SU-DHL-6 (cell line): ENCODE data around the gene MEF2C.

Experiments
- H2AFZ ChIP-seq: fragments of 200-600 bp; sonication (generic); 2 replicates; pipeline ENCODE4 v1.6.1; 2014; ENCODE audit warnings: low read depth, mild to moderate bottlenecking, moderate library complexity, mixed read lengths, antibody characterized with exemption, low read length; ENCODE audit not compliant: severe bottlenecking
- H3F3A ChIP-seq: fragments of 200-600 bp; shearing (Covaris generic); 2 replicates; pipeline ENCODE4 v1.6.0; 2016; ENCODE audit warnings: antibody characterized with exemption, mild to moderate bottlenecking; ENCODE audit not compliant: insufficient read depth
- H3K27ac ChIP-seq: fragments of 200-600 bp; sonication (generic); 2 replicates; pipeline ENCODE4 v1.5.1; 2016; ENCODE audit warnings: low read depth, mild to moderate bottlenecking, low read length, moderate library complexity, mixed read lengths
- H3K27me3 ChIP-seq: fragments of 200-600 bp; sonication (generic), shearing (Covaris generic); 2 replicates; pipeline ENCODE4 v1.6.0; 2014; ENCODE audit warnings: mild to moderate bottlenecking, low read length
- H3K36me3 ChIP-seq: fragments of 200-600 bp; sonication (generic); 2 replicates; pipeline ENCODE4 v1.6.1; 2014; ENCODE audit warnings: mild to moderate bottlenecking, low read length, mixed read lengths
- H3K4me2 ChIP-seq: fragments of 300-600, 200-600 bp; shearing (Covaris generic), sonication (generic); 2 replicates; pipeline ENCODE4 v1.6.0; 2014; ENCODE audit warnings: low read length, low read depth, mild to moderate bottlenecking; ENCODE audit not compliant: poor library complexity, severe bottlenecking
- H3K4me3 ChIP-seq: fragments of 200-600 bp; sonication (generic); 2 replicates; pipeline ENCODE4 v1.5.1; 2014; ENCODE audit warnings: antibody characterized with exemption, low read length, mild to moderate bottlenecking, mixed read lengths; ENCODE audit not compliant: insufficient read depth, poor library complexity, severe bottlenecking
- H3K79me2 ChIP-seq: fragments of 200-600 bp; sonication (generic); 2 replicates; pipeline ENCODE4 v1.6.1; 2014; ENCODE audit warnings: mild to moderate bottlenecking, low read length, moderate library complexity; ENCODE audit not compliant: insufficient read depth
- H3K9ac ChIP-seq: fragments of 200-600 bp; sonication (generic); 2 replicates; pipeline ENCODE4 v1.7.0; 2014; ENCODE audit warnings: mild to moderate bottlenecking, low read length
- H3K9me2 ChIP-seq: fragments of 200-600 bp; sonication (generic); replicated peaks from 2 replicates; pipeline ENCODE4 v1.6.1; 2014; ENCODE audit warnings: low read length; ENCODE audit not compliant: insufficient read depth
- H3K9me3 ChIP-seq: fragments of 200-600 bp; sonication (generic); 2 replicates; pipeline ENCODE4 v1.6.1; 2014; ENCODE audit warnings: low read length, mixed read lengths; ENCODE audit not compliant: insufficient read depth
- H4K20me1 ChIP-seq: fragments of 200-600 bp; sonication (generic); 2 replicates; pipeline ENCODE4 v1.6.1; 2014; ENCODE audit warnings: low read depth, mild to moderate bottlenecking, antibody characterized with exemption, low read length, moderate library complexity, mixed read lengths
- EZH2phosphoT487 ChIP-seq: fragments of 200-600 bp; sonication (generic), shearing (Covaris generic); conservative IDR thresholded peaks from 2 replicates; pipeline ENCODE4 v1.6.1; 2018; ENCODE audit warnings: mild to moderate bottlenecking, antibody characterized with exemption, low read length, moderate library complexity, mixed read lengths
- TF ChIP-seq, protein P1 (sequence below): fragments of 200-600 bp; sonication (generic); IDR thresholded peaks from one replicate; pipeline ENCODE4 v1.5.1; 2017; ENCODE audit warnings: antibody characterized with exemption, mild to moderate bottlenecking, low read length, moderate library complexity; ENCODE audit not compliant: insufficient read depth, poor library complexity, severe bottlenecking

Gene MEF2C

DNA sequence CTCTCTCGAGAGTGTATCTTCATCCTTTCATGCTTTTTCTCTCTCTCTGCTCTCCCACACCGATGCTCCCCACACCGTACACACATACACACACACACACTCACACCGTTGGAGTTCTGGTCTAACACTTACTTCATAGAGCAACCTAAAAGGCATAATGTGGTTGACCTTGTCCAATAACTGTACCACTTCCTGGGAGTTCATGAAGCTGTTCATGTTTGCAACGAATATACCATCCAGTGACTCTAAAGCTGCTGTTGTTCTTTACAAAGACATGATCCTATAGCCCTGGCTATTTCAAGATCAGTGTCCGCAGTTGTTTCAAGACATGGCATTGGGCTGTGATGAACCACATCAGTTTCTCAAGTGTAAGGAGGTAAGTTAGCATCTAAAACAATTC lies 10.0 kb downstream of the MEF2C start:
- no peak overlapping the region for H3K4me3 ChIP-seq
- H4K20me1 ChIP-seq: no peaks in the 10 kb centered on the region
- H3F3A ChIP-seq: no peaks in the 10 kb centered on the region
- H3K36me3 ChIP-seq: no peaks in the 10 kb centered on the region
- no peaks in the 10 kb centered on the region for H3K79me2 ChIP-seq
- no peak overlapping the region for H3K27ac ChIP-seq
- no peaks in the 10 kb centered on the region for H3K9me2 ChIP-seq
- TF ChIP-seq, protein P1, sequence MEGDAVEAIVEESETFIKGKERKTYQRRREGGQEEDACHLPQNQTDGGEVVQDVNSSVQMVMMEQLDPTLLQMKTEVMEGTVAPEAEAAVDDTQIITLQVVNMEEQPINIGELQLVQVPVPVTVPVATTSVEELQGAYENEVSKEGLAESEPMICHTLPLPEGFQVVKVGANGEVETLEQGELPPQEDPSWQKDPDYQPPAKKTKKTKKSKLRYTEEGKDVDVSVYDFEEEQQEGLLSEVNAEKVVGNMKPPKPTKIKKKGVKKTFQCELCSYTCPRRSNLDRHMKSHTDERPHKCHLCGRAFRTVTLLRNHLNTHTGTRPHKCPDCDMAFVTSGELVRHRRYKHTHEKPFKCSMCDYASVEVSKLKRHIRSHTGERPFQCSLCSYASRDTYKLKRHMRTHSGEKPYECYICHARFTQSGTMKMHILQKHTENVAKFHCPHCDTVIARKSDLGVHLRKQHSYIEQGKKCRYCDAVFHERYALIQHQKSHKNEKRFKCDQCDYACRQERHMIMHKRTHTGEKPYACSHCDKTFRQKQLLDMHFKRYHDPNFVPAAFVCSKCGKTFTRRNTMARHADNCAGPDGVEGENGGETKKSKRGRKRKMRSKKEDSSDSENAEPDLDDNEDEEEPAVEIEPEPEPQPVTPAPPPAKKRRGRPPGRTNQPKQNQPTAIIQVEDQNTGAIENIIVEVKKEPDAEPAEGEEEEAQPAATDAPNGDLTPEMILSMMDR: no peak
- TF ChIP-seq EZH2phosphoT487: no peak
- H2AFZ ChIP-seq: no peak overlapping the region
- H3K9ac ChIP-seq: no peak overlapping the region
- no peak overlapping the region for H3K4me2 ChIP-seq
- no peaks in the 10 kb centered on the region for H3K27me3 ChIP-seq
- H3K9me3 ChIP-seq: no peaks in the 10 kb centered on the region

DNA sequence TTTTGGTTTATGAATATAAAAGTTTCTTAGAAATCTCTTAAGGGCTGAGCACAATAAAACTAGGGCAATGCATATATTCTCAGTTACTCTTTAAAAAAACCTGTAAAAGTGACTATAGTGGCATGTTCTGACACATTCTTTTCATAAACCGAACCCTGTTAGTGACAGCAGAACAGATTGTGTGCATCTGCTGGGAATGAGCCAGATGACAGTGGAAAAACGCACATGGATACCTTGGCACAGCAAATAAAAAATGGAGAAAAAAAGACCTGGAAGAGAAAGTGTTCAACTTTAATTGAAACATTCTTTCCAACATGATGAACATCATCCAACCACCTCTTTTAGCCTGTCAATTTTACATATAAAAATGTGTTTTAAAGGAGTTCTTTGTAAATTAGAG lies 12.7 kb downstream of the MEF2C start:
- no peak overlapping the region for H2AFZ ChIP-seq
- no peak overlapping the region for H3K27ac ChIP-seq
- no peak overlapping the region for H3K4me2 ChIP-seq
- no peaks in the 10 kb centered on the region for H3K27me3 ChIP-seq
- no peaks in the 10 kb centered on the region for H3K79me2 ChIP-seq
- no peaks in the 10 kb centered on the region for H3F3A ChIP-seq
- no peak for TF ChIP-seq EZH2phosphoT487
- TF ChIP-seq, protein P1: no peak
- no peak overlapping the region for H3K9ac ChIP-seq
- H3K9me2 ChIP-seq: no peaks in the 10 kb centered on the region
- no peak overlapping the region for H3K4me3 ChIP-seq
- H4K20me1 ChIP-seq: no peaks in the 10 kb centered on the region
- no peaks in the 10 kb centered on the region for H3K9me3 ChIP-seq
- no peaks in the 10 kb centered on the region for H3K36me3 ChIP-seq

DNA sequence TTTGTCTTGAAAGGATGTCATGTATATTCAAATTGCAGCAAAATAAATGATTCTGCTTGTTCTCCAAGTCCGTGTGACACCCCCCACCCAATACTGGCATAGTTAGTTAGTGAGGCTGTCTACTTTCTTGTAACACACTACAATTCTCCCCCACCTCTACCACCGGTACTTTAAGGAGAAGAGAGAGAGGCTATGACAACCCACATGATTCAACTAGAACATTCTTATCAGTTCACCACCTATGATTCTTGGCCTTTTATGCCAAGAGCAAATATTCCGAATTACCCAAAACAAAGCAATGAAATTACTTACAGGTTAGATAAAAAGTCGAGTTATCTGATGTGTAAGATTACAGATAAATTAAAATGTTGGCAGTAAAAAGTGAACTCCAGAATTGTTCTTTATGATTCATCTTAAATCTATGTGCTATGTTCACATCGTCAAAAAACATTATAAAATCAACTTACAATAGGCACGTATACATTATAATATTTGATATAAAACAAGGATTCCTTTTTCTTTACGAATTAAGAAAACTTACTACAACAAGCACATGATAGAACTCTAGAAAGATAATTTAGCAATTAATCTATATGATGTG lies 14.4 kb downstream of the MEF2C start:
- H2AFZ ChIP-seq: no peak overlapping the region
- H3K4me3 ChIP-seq: no peak overlapping the region
- no peak overlapping the region for H3K27ac ChIP-seq
- H3K9me3 ChIP-seq: no peaks in the 10 kb centered on the region
- H3K36me3 ChIP-seq: no peaks in the 10 kb centered on the region
- H3K9me2 ChIP-seq: no peaks in the 10 kb centered on the region
- no peak overlapping the region for H3K9ac ChIP-seq
- H4K20me1 ChIP-seq: no peaks in the 10 kb centered on the region
- H3K79me2 ChIP-seq: no peaks in the 10 kb centered on the region
- no peaks in the 10 kb centered on the region for H3K27me3 ChIP-seq
- H3K4me2 ChIP-seq: no peak overlapping the region
- no peaks in the 10 kb centered on the region for H3F3A ChIP-seq
- TF ChIP-seq, protein P1: no peak
- TF ChIP-seq EZH2phosphoT487: no peak
